ENCODE data around the gene TEFM.

TEFM gene

DNA sequence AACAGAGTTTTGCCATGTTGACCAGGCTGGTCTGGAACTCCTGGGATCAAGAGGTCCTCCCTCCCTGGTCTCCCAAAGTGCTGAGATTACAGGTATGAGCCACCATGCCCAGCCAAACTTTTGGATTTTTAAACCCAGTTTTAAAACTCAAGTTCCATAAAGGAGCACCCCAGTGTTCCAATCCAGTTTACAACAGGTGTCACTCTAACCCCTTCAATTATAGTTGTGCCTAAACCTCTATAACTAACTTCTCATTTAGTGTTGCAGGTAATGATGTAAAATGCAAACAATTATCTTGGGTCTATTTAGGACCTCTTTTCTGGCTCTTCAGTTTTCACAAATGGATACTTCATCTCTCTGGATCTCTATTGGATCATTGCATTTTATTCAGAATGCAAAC, 7.9 kb upstream of the TEFM start:
- no peak for TF ChIP-seq POLR2AphosphoS5 (IDR thresholded peaks at IDR 0.05; ENCODE audit: low read depth, low read length)
- no peak for TF ChIP-seq SIN3A (IDR thresholded peaks at IDR 0.05; ENCODE audit: borderline replicate concordance, insufficient read depth, low read length)
- TF ChIP-seq, protein P1, sequence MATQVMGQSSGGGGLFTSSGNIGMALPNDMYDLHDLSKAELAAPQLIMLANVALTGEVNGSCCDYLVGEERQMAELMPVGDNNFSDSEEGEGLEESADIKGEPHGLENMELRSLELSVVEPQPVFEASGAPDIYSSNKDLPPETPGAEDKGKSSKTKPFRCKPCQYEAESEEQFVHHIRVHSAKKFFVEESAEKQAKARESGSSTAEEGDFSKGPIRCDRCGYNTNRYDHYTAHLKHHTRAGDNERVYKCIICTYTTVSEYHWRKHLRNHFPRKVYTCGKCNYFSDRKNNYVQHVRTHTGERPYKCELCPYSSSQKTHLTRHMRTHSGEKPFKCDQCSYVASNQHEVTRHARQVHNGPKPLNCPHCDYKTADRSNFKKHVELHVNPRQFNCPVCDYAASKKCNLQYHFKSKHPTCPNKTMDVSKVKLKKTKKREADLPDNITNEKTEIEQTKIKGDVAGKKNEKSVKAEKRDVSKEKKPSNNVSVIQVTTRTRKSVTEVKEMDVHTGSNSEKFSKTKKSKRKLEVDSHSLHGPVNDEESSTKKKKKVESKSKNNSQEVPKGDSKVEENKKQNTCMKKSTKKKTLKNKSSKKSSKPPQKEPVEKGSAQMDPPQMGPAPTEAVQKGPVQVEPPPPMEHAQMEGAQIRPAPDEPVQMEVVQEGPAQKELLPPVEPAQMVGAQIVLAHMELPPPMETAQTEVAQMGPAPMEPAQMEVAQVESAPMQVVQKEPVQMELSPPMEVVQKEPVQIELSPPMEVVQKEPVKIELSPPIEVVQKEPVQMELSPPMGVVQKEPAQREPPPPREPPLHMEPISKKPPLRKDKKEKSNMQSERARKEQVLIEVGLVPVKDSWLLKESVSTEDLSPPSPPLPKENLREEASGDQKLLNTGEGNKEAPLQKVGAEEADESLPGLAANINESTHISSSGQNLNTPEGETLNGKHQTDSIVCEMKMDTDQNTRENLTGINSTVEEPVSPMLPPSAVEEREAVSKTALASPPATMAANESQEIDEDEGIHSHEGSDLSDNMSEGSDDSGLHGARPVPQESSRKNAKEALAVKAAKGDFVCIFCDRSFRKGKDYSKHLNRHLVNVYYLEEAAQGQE (IDR thresholded peaks at IDR 0.05; ENCODE audit: insufficient read depth in 1 of 2, low read depth in 2 of 2, low read length in 2 of 2): no peak
- TF ChIP-seq FOXP2 (optimal IDR thresholded peaks at IDR 0.05; ENCODE audit: borderline replicate concordance, extremely low read depth, extremely low read length, insufficient read depth): no peak
- no peak for TF ChIP-seq TAF1 (IDR thresholded peaks at IDR 0.05; ENCODE audit: borderline replicate concordance, insufficient read depth, low read length)

GRCh38 chr17:30908717-30909420, 2.8 kb upstream of the TEFM start:
- no peak for TF ChIP-seq FOXP2 (optimal IDR thresholded peaks at IDR 0.05; ENCODE audit: borderline replicate concordance, extremely low read depth, extremely low read length, insufficient read depth)
- TF ChIP-seq, protein P1 (IDR thresholded peaks at IDR 0.05; ENCODE audit: insufficient read depth in 1 of 2, low read depth in 2 of 2, low read length in 2 of 2): no peak
- TF ChIP-seq TAF1 (IDR thresholded peaks at IDR 0.05; ENCODE audit: borderline replicate concordance, insufficient read depth, low read length): no peak
- TF ChIP-seq SIN3A (IDR thresholded peaks at IDR 0.05; ENCODE audit: borderline replicate concordance, insufficient read depth, low read length): no peak
- TF ChIP-seq POLR2AphosphoS5 (IDR thresholded peaks at IDR 0.05; ENCODE audit: low read depth, low read length): no peak

DNA sequence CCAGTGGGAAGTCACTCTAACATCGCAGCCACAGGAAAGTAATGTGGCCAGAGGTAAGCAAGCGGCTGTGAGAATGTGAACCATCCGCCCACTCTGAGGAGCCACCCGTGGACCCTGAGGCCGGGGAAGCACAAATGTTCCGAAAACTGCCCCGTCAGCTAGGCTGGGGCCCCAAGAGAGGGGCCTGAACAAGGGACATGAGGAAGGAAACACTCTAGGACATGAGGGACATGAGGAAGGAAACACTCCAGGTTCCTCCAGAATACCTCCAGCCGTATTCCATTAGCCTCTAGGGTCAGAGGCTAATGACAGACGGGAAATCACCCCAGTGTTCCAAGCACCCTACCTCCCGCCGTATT, 317 bp downstream of the TEFM start:
- no peak for TF ChIP-seq FOXP2 (optimal IDR thresholded peaks at IDR 0.05; ENCODE audit: borderline replicate concordance, extremely low read depth, extremely low read length, insufficient read depth)
- TF ChIP-seq POLR2AphosphoS5 (IDR thresholded peaks at IDR 0.05; ENCODE audit: low read depth, low read length): no peak

DNA sequence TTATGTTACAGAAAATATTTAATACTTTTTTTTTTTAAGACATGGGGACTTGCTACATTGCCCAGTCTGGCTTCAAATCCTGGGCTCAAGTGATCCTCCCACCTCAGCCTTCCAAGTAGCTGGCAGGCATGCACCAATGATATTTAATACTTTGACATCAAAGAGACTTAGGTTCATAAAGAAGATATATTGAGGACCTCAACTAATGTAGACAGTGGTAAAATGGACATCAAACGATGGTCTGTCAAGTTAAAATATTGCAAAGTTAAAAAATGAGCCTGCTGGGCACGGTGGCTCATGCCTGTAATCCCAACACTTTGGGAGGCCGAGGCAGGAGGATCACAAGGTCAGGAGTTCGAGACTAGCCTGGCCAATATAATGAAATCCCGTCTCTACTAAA, 8.7 kb downstream of the TEFM start:
- TF ChIP-seq TAF1 (IDR thresholded peaks at IDR 0.05; ENCODE audit: borderline replicate concordance, insufficient read depth, low read length): no peak
- no peak for TF ChIP-seq POLR2AphosphoS5 (IDR thresholded peaks at IDR 0.05; ENCODE audit: low read depth, low read length)
- TF ChIP-seq SIN3A (IDR thresholded peaks at IDR 0.05; ENCODE audit: borderline replicate concordance, insufficient read depth, low read length): no peak
- TF ChIP-seq, protein P1 (IDR thresholded peaks at IDR 0.05; ENCODE audit: insufficient read depth in 1 of 2, low read depth in 2 of 2, low read length in 2 of 2): no peak
- TF ChIP-seq FOXP2 (optimal IDR thresholded peaks at IDR 0.05; ENCODE audit: borderline replicate concordance, extremely low read depth, extremely low read length, insufficient read depth): no peak

DNA sequence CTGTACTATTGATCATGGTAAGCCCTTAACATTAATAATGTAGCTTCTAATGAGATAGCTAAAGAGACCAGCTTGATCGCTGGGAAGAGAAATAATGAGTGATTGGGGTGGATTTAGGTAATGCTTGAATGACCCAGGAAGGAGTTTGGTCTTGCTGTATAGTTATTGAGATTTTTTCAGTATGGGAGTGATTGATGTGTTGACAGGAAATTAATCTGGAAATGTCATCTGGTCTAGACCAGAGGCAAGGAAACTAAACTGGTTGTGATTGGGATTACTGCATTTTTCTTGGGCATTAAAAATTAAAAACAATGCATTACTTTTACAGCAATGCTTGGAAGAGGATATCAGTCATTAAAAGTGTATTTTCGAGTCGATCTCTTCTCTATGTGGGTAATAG, 11.8 kb downstream of the TEFM start:
- 0 out of 2 replicates have a peak, but pooled peaks have one; percentile 13 for TF ChIP-seq POLR2AphosphoS5 (IDR thresholded peaks at IDR 0.05; ENCODE audit: low read depth, low read length)
- TF ChIP-seq, protein P1 (IDR thresholded peaks at IDR 0.05; ENCODE audit: insufficient read depth in 1 of 2, low read depth in 2 of 2, low read length in 2 of 2): no peak
